B cell (primary cell): Measurements from ENCODE around the gene MAGEB1. TPM values are rescaled to one million over a fixed set of nuclear protein-coding genes. Genes with fewer than 3 reads are reported as not detected.

Experiments used
- ATAC-seq: fragments of 200-7000 bp; cut with Tn5 transposase; one replicate; pipeline ENCODE4 v1.10.0; 2021; ENCODE audit warnings: low read depth, mild to moderate bottlenecking, moderate number of reproducible peaks, moderate library complexity
- CTCF ChIA-PET: fragments of 350-600 bp; sonication (Branson Sonifier 250); formaldehyde crosslinking; loops from one replicate; lab custom pipeline; 2021; ENCODE audit warnings: antibody characterized with exemption, inconsistent platforms; lab: Charles Lee
- POLR2A ChIA-PET: fragments of 350-600 bp; sonication (Branson Sonifier 250); formaldehyde crosslinking; loops from one replicate; lab custom pipeline; 2021; ENCODE audit warnings: antibody characterized with exemption; lab: Charles Lee
- DNase-seq: peaks from one replicate; pipeline ENCODE4 v3.0.0; 2013
- H2AFZ ChIP-seq: 2 replicates; pipeline ENCODE4 v1.6.1; 2012; ENCODE audit warnings: mild to moderate bottlenecking, low read depth, low read length; ENCODE audit not compliant: insufficient read depth, poor library complexity, severe bottlenecking
- H3K27ac ChIP-seq, 2 donors: 1 replicate in 1 of 2; 2 replicates in 1 of 2; pipeline ENCODE4 v1.5.1; 2012 to 2013; ENCODE audit warnings: low read length in 2 of 2, mild to moderate bottlenecking in 2 of 2, moderate library complexity in 1 of 2
- H3K27me3 ChIP-seq, 4 experiments: fragments of 200-600 bp in 1 of 4; sonication (generic) in 1 of 4; replicated peaks in 1 of 4; 1 replicate in 2 of 4; 2 replicates in 2 of 4; pipeline versions ENCODE4 v1.6.1 to v1.7.0; 2013 to 2016; ENCODE audit warnings: low read length in 3 of 4, mild to moderate bottlenecking in 2 of 4, mixed read lengths in 1 of 4, moderate library complexity in 1 of 4; ENCODE audit not compliant: insufficient read depth in 4 of 4, control insufficient read depth in 3 of 4; ENCODE audit errors: control extremely low read depth in 1 of 4
- H3K36me3 ChIP-seq, 2 experiments: replicated peaks in 1 of 2; 1 replicate in 1 of 2; 2 replicates in 1 of 2; pipeline versions ENCODE4 v1.6.1 to v1.7.1; 2013; ENCODE audit warnings: low read length in 1 of 2; ENCODE audit not compliant: insufficient read depth in 2 of 2, control insufficient read depth in 1 of 2; ENCODE audit errors: control extremely low read depth in 1 of 2, extremely low read depth in 1 of 2
- H3K4me1 ChIP-seq, 2 donors: fragments of 200-600 bp in 1 of 2; sonication (generic) in 1 of 2; 1 replicate in 1 of 2; 2 replicates in 1 of 2; pipeline versions ENCODE4 v1.5.1 to v1.6.1; 2013 to 2017; ENCODE audit warnings: low read length in 2 of 2; ENCODE audit not compliant: control insufficient read depth in 2 of 2, insufficient read depth in 2 of 2
- H3K4me2 ChIP-seq: replicated peaks from 2 replicates; pipeline ENCODE3; 2012; ENCODE audit warnings: mild to moderate bottlenecking, low read depth, low read length; ENCODE audit not compliant: poor library complexity, severe bottlenecking
- H3K4me3 ChIP-seq, 5 experiments: fragments of 200-600 bp in 1 of 5; sonication (generic) in 1 of 5; 1 replicate in 3 of 5; 2 replicates in 2 of 5; pipeline versions ENCODE4 v1.5.1 to v1.7.0; 2011 to 2016; ENCODE audit warnings: low read length in 4 of 5, mild to moderate bottlenecking in 4 of 5, low read depth in 2 of 5, control low read depth in 1 of 5, moderate library complexity in 1 of 5; ENCODE audit not compliant: insufficient read depth in 1 of 5; ENCODE audit errors: control extremely low read depth in 1 of 5, extremely low read depth in 1 of 5
- H3K79me2 ChIP-seq: fragments of 200-600 bp; sonication (generic); one replicate; pipeline ENCODE4 v1.6.0; 2016; ENCODE audit warnings: low read length; ENCODE audit not compliant: control insufficient read depth, insufficient read depth
- H3K9ac ChIP-seq: fragments of 200-600 bp; sonication (generic); 2 replicates; pipeline ENCODE4 v1.6.1; 2017; ENCODE audit warnings: mild to moderate bottlenecking, low read length, moderate library complexity
- H3K9me3 ChIP-seq, 3 donors: one replicate each; pipeline versions ENCODE4 v1.6.1 to v1.7.1; 2013; ENCODE audit warnings: low read length in 2 of 3; ENCODE audit not compliant: control insufficient read depth in 2 of 3, insufficient read depth in 1 of 3; ENCODE audit errors: control extremely low read depth in 1 of 3
- H4K20me1 ChIP-seq: 2 replicates; pipeline ENCODE4 v1.6.0; 2012; ENCODE audit warnings: mild to moderate bottlenecking, low read length; ENCODE audit not compliant: insufficient read depth, control insufficient read depth, poor library complexity, severe bottlenecking
- H3K27ac Mint-ChIP-seq: one replicate; pipeline ENCODE4 v1.8.0; 2021; ENCODE audit warnings: mixed read lengths
- H3K27me3 Mint-ChIP-seq: one replicate; pipeline ENCODE4 v1.8.0; 2021; ENCODE audit warnings: mixed read lengths
- H3K4me1 Mint-ChIP-seq: one replicate; pipeline ENCODE4 v1.8.0; 2021; ENCODE audit warnings: mixed read lengths
- H3K4me3 Mint-ChIP-seq: one replicate; pipeline ENCODE4 v1.8.0; 2021; ENCODE audit warnings: mixed read lengths
- H3K9me3 Mint-ChIP-seq: one replicate; pipeline ENCODE4 v1.8.0; 2022; ENCODE audit warnings: mixed read lengths; ENCODE audit not compliant: insufficient read depth
- CTCF ChIP-seq: fragments of 200-600 bp; IDR thresholded peaks from one replicate; pipeline ENCODE4 v1.8.0; 2022; ENCODE audit warnings: antibody characterized with exemption, mild to moderate bottlenecking
- EZH2 ChIP-seq: IDR thresholded peaks from 2 replicates; pipeline ENCODE4 v1.6.1; 2012; ENCODE audit warnings: borderline replicate concordance, low read depth, mild to moderate bottlenecking, moderate library complexity, low read length; ENCODE audit not compliant: insufficient read depth, poor library complexity, severe bottlenecking
- WGBS: methylation state at CpG from one replicate; pipeline ENCODE4 v1.1.5; 2013; ENCODE audit warnings: missing lambda C conversion rate; ENCODE audit not compliant: insufficient coverage; 5-methylcytosine and 5-hydroxymethylcytosine counted together
- intact Hi-C: fragments of 100-400 bp; cut with micrococcal nuclease; formaldehyde crosslinking; loops from one replicate; pipeline ENCODE4 v1.10.0; 2022
- polyA plus RNA-seq: library from polyadenylated mRNA; depleted of rRNA; stranded (reverse); fragments of >200 nt; gene quantifications from 2 replicates; pipeline ENCODE4 v1.2.3, GENCODE V29; 2012
- total RNA-seq, 2 donors: library from RNA; stranded (reverse); fragments of 120-200 nt in 1 of 2; gene quantifications; 1 replicate in 1 of 2; 2 replicates in 1 of 2; pipeline versions ENCODE4 v1.2.3 to v1.2.4, GENCODE V29; 2013 to 2022

MAGEB1 gene
- total and polyA plus RNA-seq, 2 donors (not counting 1 experiment from before 2014, with no cell fraction given), result not detected

- Histone ChIP-seq H3K4me3 (no peak within 1 kb of the TSS), H4K20me1 (no peaks in the 10 kb centered on the region), H3K27ac (no peak within 1 kb of the TSS), H3K4me1 (no peaks in the 10 kb centered on the region), H3K36me3 (no peaks in the 10 kb centered on the region), H3K9me3 (no peaks in the 10 kb centered on the region), H3K27me3 (no peaks in the 10 kb centered on the region), H2AFZ (no peak within 1 kb of the TSS), H3K4me2 (no peak within 1 kb of the TSS), H3K9ac (no peak within 1 kb of the TSS), H3K79me2 (no peaks in the 10 kb centered on the region)
- Mint-ChIP-seq H3K27ac (no peak within 1 kb of the TSS), H3K4me3 (no peak within 1 kb of the TSS), H3K27me3 (no peaks in the 10 kb centered on the region), H3K9me3 (no peaks in the 10 kb centered on the region), H3K4me1 (no peaks in the 10 kb centered on the region)
- intact Hi-C loops, result no loop called here
- ChIA-PET POLR2A (no interaction called here), CTCF (no interaction called here)
- TF ChIP-seq EZH2 (no peak), CTCF (no peak)
- DNase-seq (no peak), ATAC-seq (no peak)
- WGBS, result no CpG with 5 or more reads among the region's 4 CpGs
Measured at GRCh38 chrX:30230395-30230794, 16.6 kb upstream of the MAGEB1 start, which contains the start of gene MAGEB3. MAGEB3 (plus strand) TSS chrX:30230657; CDS start chrX:30235925, 5,268 bp downstream.

GRCh38 chrX:30241724-30242415 lies 5.1 kb upstream of the MAGEB1 start, which contains the start of gene MAGEB4:
MAGEB4 (plus strand) TSS chrX:30242000; CDS start chrX:30242136, 136 bp downstream.
- Mint-ChIP-seq H3K4me3 (no peak within 1 kb of the TSS), H3K4me1 (no peaks in the 10 kb centered on the region), H3K27ac (no peak within 1 kb of the TSS), H3K27me3 (no peaks in the 10 kb centered on the region), H3K9me3 (no peaks in the 10 kb centered on the region)
- no peaks in the 10 kb centered on the region for H4K20me1 ChIP-seq
- no peaks in the 10 kb centered on the region for H3K9me3 ChIP-seq
- H3K4me2 ChIP-seq, result no peak within 1 kb of the TSS
- no peaks in the 10 kb centered on the region for H3K27me3 ChIP-seq
- no peaks in the 10 kb centered on the region for H3K4me1 ChIP-seq
- ChIA-PET CTCF (no interaction called here), POLR2A (no interaction called here)
- H3K79me2 ChIP-seq, result no peaks in the 10 kb centered on the region
- no peak within 1 kb of the TSS for H3K9ac ChIP-seq
- H3K4me3 ChIP-seq, result no peak within 1 kb of the TSS
- TF ChIP-seq CTCF, result no peak
- TF ChIP-seq EZH2, result no peak
- no peak for ATAC-seq
- no peaks in the 10 kb centered on the region for H3K36me3 ChIP-seq
- DNase-seq, result no peak
- no peak within 1 kb of the TSS for H3K27ac ChIP-seq
- H2AFZ ChIP-seq, result no peak within 1 kb of the TSS
- 85% methylated on average over 2 of the region's 10 CpGs for WGBS
- intact Hi-C loops, result no loop called here
